Activated CD4-positive, alpha-beta T cell treated with anti-CD3 and anti-CD28 coated beads, Interleukin-2, amount 10 ng/mL, durations not matched to agents 24 days and 14 days (primary cell): ENCODE data around the gene ADM2. TPM values are rescaled to one million over a fixed set of nuclear protein-coding genes. Genes with fewer than 3 reads are reported as not detected.
A peak's percentile ranks its signal among the peaks of the same experiment; 100 is the strongest.

ENCODE experiments used
- DNase-seq: peaks from one replicate; pipeline ENCODE4 v3.0.0; 2022
- H3K27ac Mint-ChIP-seq: one replicate; pipeline ENCODE4 v1.8.0; 2022; ENCODE audit warnings: mild to moderate bottlenecking, mixed read lengths
- H3K27me3 Mint-ChIP-seq: one replicate; pipeline ENCODE4 v1.8.0; 2022; ENCODE audit warnings: mixed read lengths
- H3K36me3 Mint-ChIP-seq: one replicate; pipeline ENCODE4 v1.8.0; 2022; ENCODE audit warnings: low read depth, mild to moderate bottlenecking, mixed read lengths
- H3K4me1 Mint-ChIP-seq: one replicate; pipeline ENCODE4 v1.8.0; 2021; ENCODE audit warnings: mixed read lengths
- H3K4me3 Mint-ChIP-seq: one replicate; pipeline ENCODE4 v1.8.0; 2022; ENCODE audit warnings: mild to moderate bottlenecking, moderate library complexity, mixed read lengths
- H3K9me3 Mint-ChIP-seq: one replicate; pipeline ENCODE4 v1.8.0; 2021; ENCODE audit warnings: mixed read lengths
- intact Hi-C: fragments of 100-400 bp; cut with micrococcal nuclease; formaldehyde crosslinking; loops from one replicate; pipeline ENCODE4 v1.15.1; 2023
- total RNA-seq: library from RNA; stranded (reverse); gene quantifications from 2 replicates; pipeline ENCODE4 v1.2.3, GENCODE V29; 2022

The ADM2 gene
- total RNA-seq, 1 donor from 2014 or later, result 3.2 TPM

GRCh38 chr22:50522806-50523438 lies 41.6 kb downstream of the ADM2 start:
- H3K36me3 Mint-ChIP-seq, result peaks cover 38% of the 10 kb centered on the region
- DNase-seq, result no peak
- no peaks in the 10 kb centered on the region for H3K27me3 Mint-ChIP-seq
- H3K9me3 Mint-ChIP-seq, result no peaks in the 10 kb centered on the region
- H3K27ac Mint-ChIP-seq, result no peak overlapping the region
- H3K4me1 Mint-ChIP-seq, result peaks cover 22% of the 10 kb centered on the region
- peak overlapping the region; percentile 43 for H3K4me3 Mint-ChIP-seq
- intact Hi-C loops, result no loop called here

- Mint-ChIP-seq H3K27ac (no peak overlapping the region), H3K27me3 (no peaks in the 10 kb centered on the region), H3K4me3 (peak overlapping the region; percentile 43), H3K9me3 (no peaks in the 10 kb centered on the region), H3K4me1 (peaks cover 26% of the 10 kb centered on the region), H3K36me3 (peaks cover 43% of the 10 kb centered on the region)
- no peak for DNase-seq
- intact Hi-C loops, result no loop called here
Measured at GRCh38 chr22:50523458-50523805, 42.1 kb downstream of the ADM2 start.

GRCh38 chr22:50523806-50524675 lies 42.7 kb downstream of the ADM2 start:
- peak; percentile 66 for DNase-seq
- peaks cover 45% of the 10 kb centered on the region for H3K36me3 Mint-ChIP-seq
- intact Hi-C loops, result no loop called here

GRCh38 chr22:50524676-50525103 lies 43.3 kb downstream of the ADM2 start:
- H3K27me3 Mint-ChIP-seq, result no peaks in the 10 kb centered on the region
- intact Hi-C loops, result loop anchor here (1.0 to 5.0 kb wide), 5 partner anchors 16 to 562 kb away; partner anchors contain the start of genes NCAPH2 and PIM3

More at GRCh38 chr22:50523806-50524675, 42.7 kb downstream of the ADM2 start:
- Mint-ChIP-seq H3K27ac (peak overlapping the region; percentile 88), H3K4me1 (peaks cover 32% of the 10 kb centered on the region), H3K27me3 (no peaks in the 10 kb centered on the region), H3K9me3 (no peaks in the 10 kb centered on the region), H3K4me3 (peak overlapping the region; percentile 90)

GRCh38 chr22:50525104-50525857 lies 43.9 kb downstream of the ADM2 start, which contains the start of gene SCO2:
Gene SCO2 (minus strand): TSS chr22:50525598. CDS start chr22:50524411, 1,187 bp downstream.
- peak; percentile 99 for DNase-seq
- no peaks in the 10 kb centered on the region for H3K9me3 Mint-ChIP-seq
- H3K4me3 Mint-ChIP-seq, result peak within 1 kb of the TSS; percentile 90
- H3K27ac Mint-ChIP-seq, result peak within 1 kb of the TSS; percentile 88
- H3K36me3 Mint-ChIP-seq, result peaks cover 36% of the 10 kb centered on the region
- intact Hi-C loops, result loop anchor here (1.0 to 5.0 kb wide), 5 partner anchors 17 to 563 kb away; partner anchors contain the start of genes NCAPH2 and PIM3
- no peaks in the 10 kb centered on the region for H3K27me3 Mint-ChIP-seq
- H3K4me1 Mint-ChIP-seq, result peaks cover 32% of the 10 kb centered on the region

More at GRCh38 chr22:50524676-50525103, 43.3 kb downstream of the ADM2 start:
- peak overlapping the region; percentile 90 for H3K4me3 Mint-ChIP-seq
- no peak for DNase-seq
- peak overlapping the region; percentile 88 for H3K27ac Mint-ChIP-seq
- H3K9me3 Mint-ChIP-seq, result no peaks in the 10 kb centered on the region
- peaks cover 32% of the 10 kb centered on the region for H3K4me1 Mint-ChIP-seq
- peaks cover 41% of the 10 kb centered on the region for H3K36me3 Mint-ChIP-seq

- intact Hi-C loops, result loop anchor here (1.0 to 5.0 kb wide), 7 partner anchors 17 to 563 kb away; partner anchors contain the start of genes HDAC10, NCAPH2 and PIM3
- peak overlapping the region; percentile 78 for H3K27ac Mint-ChIP-seq
- DNase-seq, result no peak
- no peaks in the 10 kb centered on the region for H3K9me3 Mint-ChIP-seq
- H3K4me3 Mint-ChIP-seq, result peak overlapping the region; percentile 90
- H3K36me3 Mint-ChIP-seq, result peaks cover 37% of the 10 kb centered on the region
- H3K4me1 Mint-ChIP-seq, result peaks cover 32% of the 10 kb centered on the region
- no peaks in the 10 kb centered on the region for H3K27me3 Mint-ChIP-seq
Measured at GRCh38 chr22:50525858-50526107, 44.4 kb downstream of the ADM2 start.

GRCh38 chr22:50526108-50526833 lies 44.9 kb downstream of the ADM2 start:
- Mint-ChIP-seq H3K36me3 (peaks cover 35% of the 10 kb centered on the region), H3K9me3 (no peaks in the 10 kb centered on the region), H3K27me3 (no peaks in the 10 kb centered on the region), H3K4me1 (peaks cover 32% of the 10 kb centered on the region), H3K4me3 (peak overlapping the region; percentile 90), H3K27ac (peak overlapping the region; percentile 87)
- peak; percentile 96 for DNase-seq
- intact Hi-C loops, result loop anchor here (1.0 to 5.0 kb wide), 4 partner anchors 37 to 564 kb away; partner anchors contain the start of genes HDAC10 and PIM3

- H3K36me3 Mint-ChIP-seq, result peaks cover 35% of the 10 kb centered on the region
- peak; percentile 82 for DNase-seq
- H3K4me3 Mint-ChIP-seq, result peak overlapping the region; percentile 90
Measured at GRCh38 chr22:50526834-50527801, 45.8 kb downstream of the ADM2 start.

GRCh38 chr22:50527921-50528681 lies 46.8 kb downstream of the ADM2 start:
- Mint-ChIP-seq H3K4me1 (peaks cover 39% of the 10 kb centered on the region), H3K27me3 (no peaks in the 10 kb centered on the region), H3K9me3 (no peaks in the 10 kb centered on the region), H3K4me3 (peak overlapping the region; percentile 90), H3K36me3 (peaks cover 32% of the 10 kb centered on the region), H3K27ac (peak overlapping the region; percentile 87)
- peak; percentile 68 for DNase-seq
- intact Hi-C loops, result loop anchor here (2.0 to 5.0 kb wide), 3 partner anchors 56 to 566 kb away; partner anchors contain the start of genes HDAC10 and PIM3

More at GRCh38 chr22:50526834-50527801, 45.8 kb downstream of the ADM2 start:
- Mint-ChIP-seq H3K27me3 (no peaks in the 10 kb centered on the region), H3K9me3 (no peaks in the 10 kb centered on the region), H3K4me1 (peaks cover 32% of the 10 kb centered on the region), H3K27ac (peak overlapping the region; percentile 87)
- intact Hi-C loops, result loop anchor here (1.0 to 5.0 kb wide), 4 partner anchors 36 to 565 kb away; partner anchors contain the start of genes HDAC10 and PIM3

- peak; percentile 70 for DNase-seq
- peak overlapping the region; percentile 90 for H3K4me3 Mint-ChIP-seq
- peaks cover 27% of the 10 kb centered on the region for H3K36me3 Mint-ChIP-seq
- no peaks in the 10 kb centered on the region for H3K27me3 Mint-ChIP-seq
- H3K27ac Mint-ChIP-seq, result peak overlapping the region; percentile 87
- intact Hi-C loops, result loop anchor here (5.0 kb wide), 2 partner anchors 57 to 567 kb away; partner anchors contain the start of gene PIM3
- H3K9me3 Mint-ChIP-seq, result no peaks in the 10 kb centered on the region
- H3K4me1 Mint-ChIP-seq, result peaks cover 43% of the 10 kb centered on the region
Measured at GRCh38 chr22:50528682-50529415, 47.5 kb downstream of the ADM2 start.

GRCh38 chr22:50529416-50529896 lies 48.1 kb downstream of the ADM2 start:
- Mint-ChIP-seq H3K4me1 (peaks cover 47% of the 10 kb centered on the region), H3K9me3 (no peaks in the 10 kb centered on the region), H3K4me3 (peak overlapping the region; percentile 90), H3K27me3 (no peaks in the 10 kb centered on the region), H3K27ac (peak overlapping the region; percentile 60), H3K36me3 (peaks cover 25% of the 10 kb centered on the region)
- DNase-seq, result no peak
- intact Hi-C loops, result loop anchor here (5.0 kb wide), 2 partner anchors 57 to 567 kb away; partner anchors contain the start of gene PIM3
